K562 (cell line): ENCODE data around the gene CDK4.

ENCODE experiments used
- ATF2 ChIP-seq: sonication (generic); formaldehyde crosslinking; IDR thresholded peaks from 2 replicates; pipeline ENCODE4 v1.8.1; 2022; ENCODE audit warnings: missing genetic modification reagents
- ATF7 ChIP-seq: fragments of 450-650 bp; IDR thresholded peaks from 2 replicates; pipeline ENCODE4 v1.7.1; 2014; ENCODE audit warnings: mild to moderate bottlenecking, moderate library complexity
- CTCF ChIP-seq, 3 experiments: IDR thresholded peaks in 2 of 3; conservative IDR thresholded peaks in 1 of 3; 2 replicates each; pipeline ENCODE4 v1.5.1; 2011 to 2012; ENCODE audit warnings: low read length in 3 of 3, mild to moderate bottlenecking in 3 of 3, control low read depth in 2 of 3, improper control_type of control experiment in 1 of 3, inconsistent platforms in 1 of 3, low read depth in 1 of 3, mixed read lengths in 1 of 3, moderate library complexity in 1 of 3; ENCODE audit not compliant: insufficient read depth in 2 of 3
- E2F4 ChIP-seq: sonication (generic); formaldehyde crosslinking; IDR thresholded peaks from 2 replicates; pipeline ENCODE4 v1.8.0; 2022; ENCODE audit warnings: mild to moderate bottlenecking, low read depth, missing genetic modification reagents
- ELF1 ChIP-seq: fragments of 200-800 bp; sonication (Bioruptor generic); IDR thresholded peaks from 2 replicates; pipeline ENCODE4 v1.6.1; 2016; ENCODE audit warnings: missing genetic modification characterization, missing compliant biosample characterization
- GABPA ChIP-seq: fragments of 200-800 bp; sonication (Bioruptor generic); conservative IDR thresholded peaks from 2 replicates; pipeline ENCODE4 v1.6.1; 2016; ENCODE audit warnings: low read depth, missing genetic modification characterization, missing compliant biosample characterization
- POLR3G ChIP-seq: IDR thresholded peaks from 2 replicates; pipeline ENCODE4 v1.6.1; 2011; ENCODE audit not compliant: insufficient read length, insufficient replicate concordance; ENCODE audit errors: extremely low read depth
- RAD21 ChIP-seq, 2 experiments: fragments of 250-450 bp in 1 of 2; fragments of 450-650 bp in 1 of 2; sonication (Bioruptor Pico) in 1 of 2; formaldehyde crosslinking in 1 of 2; IDR thresholded peaks in 1 of 2; conservative IDR thresholded peaks in 1 of 2; 2 replicates each; pipeline versions ENCODE4 v1.4.0 to v1.8.0; 2020 to 2022; ENCODE audit warnings: mild to moderate bottlenecking in 2 of 2, moderate library complexity in 1 of 2
- TFE3 ChIP-seq: fragments of 450-650 bp; formaldehyde crosslinking; IDR thresholded peaks from 2 replicates; pipeline ENCODE4 v1.4.0; 2020; ENCODE audit warnings: mild to moderate bottlenecking, mixed read lengths
- ZHX1 ChIP-seq: fragments of 150-350 bp; conservative IDR thresholded peaks from 2 replicates; pipeline ENCODE4 v1.6.1; 2014; ENCODE audit warnings: low read length
- ZNF12 ChIP-seq: sonication (generic); formaldehyde crosslinking; IDR thresholded peaks from 2 replicates; pipeline ENCODE4 v1.4.0; 2020; ENCODE audit warnings: mild to moderate bottlenecking, missing genetic modification reagents
- ZNF134 ChIP-seq: fragments of 250-450 bp; sonication (Bioruptor Pico); conservative IDR thresholded peaks from 2 replicates; pipeline ENCODE4 v1.4.0; 2020

GRCh38 chr12:57723630-57723962 lies 28.5 kb downstream of the CDK4 start:
- TF ChIP-seq E2F4 (CRISPR knock-in tag) (no peak), GABPA (tag) (no peak), ZHX1 (no peak), ZNF134 (CRISPR knock-in tag) (no peak), ATF2 (CRISPR knock-in tag) (no peak), CTCF (IDR thresholded peaks at IDR 0.05 in 2 of 3, conservative IDR thresholded peaks at IDR 0.05 in 1 of 3; ENCODE audit: insufficient read depth in 2 of 3, low read depth in 1 of 3, low read length in 3 of 3) (no peak), ZNF12 (CRISPR knock-in tag) (no peak), ELF1 (tag) (no peak), TFE3 (CRISPR knock-in tag) (no peak), POLR3G (no peak), ATF7 (no peak), RAD21 (CRISPR knock-in tag; conservative IDR thresholded peaks at IDR 0.05 in 1 of 2, IDR thresholded peaks at IDR 0.05 in 1 of 2) (no peak)
